HTR-8/SVneo (cell line): Measurements from ENCODE around the gene C19orf38.
A peak's percentile ranks its signal among the peaks of the same experiment; 100 is the strongest.

Experiments
- DNase-seq: peaks from one replicate; pipeline ENCODE4 v3.0.0; 2011; ENCODE audit warnings: low spot score, mixed read lengths; ENCODE audit not compliant: insufficient read length
- FAIRE-seq: peaks from 2 replicates; lab custom pipeline; 2011; peaks lifted over from hg19 to GRCh38; lab: Jason Lieb, UNC

C19orf38 gene, protein sequence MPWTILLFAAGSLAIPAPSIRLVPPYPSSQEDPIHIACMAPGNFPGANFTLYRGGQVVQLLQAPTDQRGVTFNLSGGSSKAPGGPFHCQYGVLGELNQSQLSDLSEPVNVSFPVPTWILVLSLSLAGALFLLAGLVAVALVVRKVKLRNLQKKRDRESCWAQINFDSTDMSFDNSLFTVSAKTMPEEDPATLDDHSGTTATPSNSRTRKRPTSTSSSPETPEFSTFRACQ

DNA sequence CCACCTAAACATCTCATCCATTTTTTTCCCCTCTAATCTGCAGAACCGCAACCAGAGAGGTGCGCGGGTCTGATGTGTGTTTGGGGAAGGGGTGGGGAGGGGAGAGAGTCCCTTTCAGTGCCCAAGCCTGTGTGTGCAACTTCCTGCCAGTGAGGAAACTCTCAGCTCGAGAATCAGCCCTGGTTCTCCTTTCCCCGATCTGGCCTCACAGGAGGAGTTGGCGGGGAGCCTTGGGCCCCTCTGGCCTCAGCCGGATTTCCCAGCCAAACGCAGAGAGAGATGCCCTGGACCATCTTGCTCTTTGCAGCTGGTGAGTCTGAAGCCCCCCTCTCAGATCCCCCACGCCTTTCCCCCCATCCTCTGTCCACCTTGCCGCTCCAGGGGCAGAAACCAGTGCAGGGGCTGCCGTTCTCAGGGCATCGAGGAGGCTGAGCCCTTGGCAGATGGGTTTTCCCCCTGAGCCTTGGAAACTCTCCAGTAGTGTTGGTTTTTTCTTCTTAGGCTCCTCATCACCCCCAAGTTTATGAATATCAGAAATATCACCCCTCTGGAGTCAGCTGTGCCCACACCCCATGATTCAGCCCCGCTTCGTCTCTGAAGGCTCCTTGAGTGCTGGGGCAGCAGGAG, at the start of gene C19orf38:
Gene C19orf38 (plus strand): TSS at position 186 of the 627 bp plus-strand sequence. CDS start 94 bp downstream, at position 280.
- DNase-seq (no peak), FAIRE-seq (no peak)

DNA sequence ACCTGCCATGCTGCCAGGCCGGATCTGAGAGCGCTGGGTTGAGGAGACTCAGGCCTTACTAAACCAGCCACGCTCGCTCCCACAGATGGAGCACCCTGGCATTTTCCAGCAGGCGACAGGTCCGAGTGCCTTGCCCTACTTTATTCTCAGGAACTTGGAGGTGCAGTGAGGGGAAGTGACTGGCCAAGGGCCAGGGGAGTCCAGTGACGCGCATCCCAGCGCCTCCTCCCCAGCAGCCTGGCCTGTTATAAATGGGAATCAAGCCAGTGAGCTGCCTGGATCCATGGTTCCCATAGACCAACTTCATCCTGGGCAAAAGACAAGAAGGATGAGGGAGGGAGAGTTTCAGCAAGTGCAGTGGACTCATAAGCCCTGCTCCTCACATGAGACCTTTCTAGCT, 47.7 kb upstream of the C19orf38 start:
- FAIRE-seq, result no peak

DNA sequence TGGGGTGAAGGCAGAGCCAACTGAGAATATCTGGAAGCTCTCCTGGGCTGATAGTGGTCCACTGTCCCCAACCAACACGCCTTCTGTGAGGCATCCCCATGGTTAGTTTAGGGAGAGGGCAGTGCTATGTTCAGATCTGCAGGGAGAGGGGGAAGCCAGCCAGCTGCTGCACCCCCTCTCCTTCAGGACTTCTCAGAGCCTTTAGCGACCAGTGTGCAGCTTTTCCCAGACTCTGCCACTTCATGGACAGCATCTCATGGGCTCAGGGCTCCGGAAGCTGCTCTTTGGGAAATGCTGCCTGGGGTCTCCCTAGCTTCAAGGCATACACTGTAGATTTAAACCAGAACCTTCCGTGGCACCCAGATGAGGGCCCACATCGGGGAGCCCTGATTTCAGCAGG, 45.7 kb upstream of the C19orf38 start:
- no peak for FAIRE-seq
- no peak for DNase-seq

More for the DNA sequence above, 47.7 kb upstream of the C19orf38 start:
- no peak for DNase-seq

DNA sequence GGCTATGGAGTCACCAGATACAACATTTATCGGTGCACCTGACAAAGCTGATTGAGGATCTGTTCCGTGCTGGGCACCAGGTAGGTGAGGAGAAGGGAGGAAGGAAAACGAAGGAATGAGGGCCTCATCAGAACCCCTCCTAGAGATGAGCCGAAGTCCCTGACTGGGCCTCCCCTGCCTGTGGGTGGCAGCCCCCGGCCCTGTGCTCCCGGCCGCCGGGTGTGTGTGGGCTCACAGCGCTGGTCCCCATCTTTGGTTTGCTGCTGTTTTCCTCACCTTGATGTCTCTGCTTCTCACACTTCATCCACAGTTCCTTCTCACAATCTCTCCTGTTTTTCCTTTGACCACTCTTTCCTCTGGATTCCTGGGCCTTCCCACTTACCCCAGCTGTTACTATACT, 45.0 kb upstream of the C19orf38 start:
- DNase-seq (no peak), FAIRE-seq (no peak)

DNA sequence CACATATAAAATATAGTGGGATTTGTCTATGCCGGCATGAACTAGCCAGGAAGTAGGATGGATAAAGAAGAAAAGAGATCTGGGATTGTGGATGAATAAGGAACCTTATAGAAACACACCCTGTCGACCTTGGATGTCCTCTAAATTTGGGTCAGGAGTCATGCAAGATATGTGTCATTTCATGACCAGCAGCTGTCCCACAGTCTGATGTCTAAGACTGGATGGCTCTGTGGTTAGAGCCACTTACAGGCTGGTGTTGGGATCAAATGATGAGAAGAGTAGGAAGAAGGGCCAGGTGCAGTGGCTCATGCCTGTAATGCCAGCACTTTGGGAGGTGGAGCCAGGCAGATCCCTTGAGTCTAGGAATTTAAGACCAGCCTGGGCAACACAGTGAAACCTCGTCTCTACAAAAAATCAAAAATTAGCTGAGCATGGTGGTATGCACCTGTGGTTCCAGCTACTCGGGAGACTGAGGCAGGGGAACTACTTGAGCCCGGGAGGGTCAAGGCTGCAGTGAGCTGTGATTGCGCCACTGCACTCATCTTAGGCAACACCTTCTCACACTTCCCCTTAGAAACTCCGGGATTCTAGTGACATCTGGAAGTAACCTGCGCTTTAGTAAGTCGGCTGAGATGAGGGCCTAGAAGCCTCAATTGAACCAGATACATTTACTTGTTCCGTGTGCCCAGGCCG, 43.0 kb upstream of the C19orf38 start:
- no peak for FAIRE-seq
- DNase-seq, result no peak

DNA sequence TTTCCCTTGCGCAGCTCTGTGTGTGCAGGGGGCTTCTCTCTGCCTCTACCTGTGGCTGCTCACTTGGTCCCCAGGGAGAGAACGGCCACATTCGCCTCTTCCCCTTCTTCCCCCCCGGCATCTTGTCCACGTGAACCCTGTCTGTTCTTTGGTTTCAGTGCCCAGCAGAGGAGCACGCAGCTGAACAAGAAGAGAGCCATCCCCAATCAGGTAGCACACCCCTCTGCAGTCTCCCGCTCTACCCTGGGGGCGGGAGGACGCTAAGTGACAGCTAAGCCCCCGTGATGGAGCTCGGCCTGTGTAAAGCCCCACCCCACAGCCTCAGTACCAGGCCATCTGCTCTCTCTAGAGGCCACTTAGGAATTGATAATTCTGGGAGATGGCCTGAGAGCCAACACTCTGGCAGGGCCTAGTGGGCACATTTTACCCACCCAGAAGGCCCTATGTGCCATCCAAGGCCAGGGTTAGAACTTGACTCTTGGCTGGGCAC, 42.4 kb upstream of the C19orf38 start:
- FAIRE-seq (no peak), DNase-seq (no peak)

DNA sequence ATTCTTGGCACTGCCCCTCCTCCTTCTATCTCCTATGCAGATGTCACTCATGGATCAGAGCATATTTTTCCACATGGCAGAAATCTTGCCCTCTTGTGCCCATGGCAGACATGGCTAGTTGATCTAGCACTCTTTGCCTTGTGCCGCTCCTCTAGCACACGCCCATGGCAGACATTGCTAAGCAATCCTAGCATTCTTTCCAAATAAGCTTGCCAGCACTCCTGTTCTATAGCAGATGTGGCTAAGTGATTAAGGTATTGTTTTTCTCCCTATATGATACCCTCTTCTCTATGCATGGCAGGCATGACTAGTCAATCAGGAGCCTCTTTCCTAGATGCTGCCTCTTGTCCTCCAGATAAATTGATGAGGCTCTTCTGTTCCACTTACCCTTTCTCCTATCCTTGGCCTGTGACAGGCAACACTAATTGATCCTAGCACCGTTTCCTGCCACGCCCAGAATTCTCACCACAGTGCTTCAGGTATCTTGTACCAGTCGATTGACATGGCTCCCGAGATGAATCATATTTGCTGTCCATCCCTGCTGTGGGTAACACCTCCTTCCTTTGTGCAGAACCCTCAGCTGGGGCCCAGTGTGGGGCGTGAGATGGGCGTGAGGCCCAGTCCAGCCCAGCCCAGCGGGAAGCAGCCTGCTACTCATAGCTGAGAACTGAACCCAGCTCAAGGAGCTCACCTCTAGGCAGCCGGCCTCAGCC, 39.1 kb upstream of the C19orf38 start:
- FAIRE-seq, result no peak
- no peak for DNase-seq

DNA sequence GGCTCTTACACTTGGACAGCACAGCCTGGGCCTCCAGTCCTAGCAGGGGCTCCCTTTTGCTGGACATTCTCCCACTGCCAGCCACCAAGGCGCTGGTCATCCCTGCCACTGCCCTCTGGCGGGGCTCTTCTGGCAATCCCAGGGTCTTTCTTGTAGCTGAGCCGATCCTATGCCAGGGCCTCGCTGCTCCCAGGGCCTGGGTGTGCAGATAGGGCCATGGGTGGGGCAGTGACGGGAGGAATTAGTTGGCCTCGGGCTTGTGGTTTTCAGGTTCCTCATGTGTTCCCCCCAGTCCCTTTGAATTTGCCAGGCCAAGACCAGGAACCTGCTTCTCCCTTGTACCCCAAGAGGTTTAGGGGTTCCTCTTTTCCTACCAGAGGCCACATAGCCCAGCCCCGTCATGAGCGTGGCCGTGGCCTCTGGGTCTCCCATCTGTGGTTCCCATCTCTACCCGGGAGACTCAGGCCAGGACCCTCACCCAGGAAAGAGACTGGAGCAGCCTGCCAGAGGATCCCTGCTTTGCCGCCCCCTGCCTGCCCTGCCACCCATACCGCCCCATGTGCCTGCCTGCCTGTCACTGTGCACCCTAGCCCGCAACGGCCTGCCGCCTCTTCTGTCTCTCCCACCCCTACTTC, 38.4 kb upstream of the C19orf38 start:
- DNase-seq, result no peak
- FAIRE-seq, result no peak

DNA sequence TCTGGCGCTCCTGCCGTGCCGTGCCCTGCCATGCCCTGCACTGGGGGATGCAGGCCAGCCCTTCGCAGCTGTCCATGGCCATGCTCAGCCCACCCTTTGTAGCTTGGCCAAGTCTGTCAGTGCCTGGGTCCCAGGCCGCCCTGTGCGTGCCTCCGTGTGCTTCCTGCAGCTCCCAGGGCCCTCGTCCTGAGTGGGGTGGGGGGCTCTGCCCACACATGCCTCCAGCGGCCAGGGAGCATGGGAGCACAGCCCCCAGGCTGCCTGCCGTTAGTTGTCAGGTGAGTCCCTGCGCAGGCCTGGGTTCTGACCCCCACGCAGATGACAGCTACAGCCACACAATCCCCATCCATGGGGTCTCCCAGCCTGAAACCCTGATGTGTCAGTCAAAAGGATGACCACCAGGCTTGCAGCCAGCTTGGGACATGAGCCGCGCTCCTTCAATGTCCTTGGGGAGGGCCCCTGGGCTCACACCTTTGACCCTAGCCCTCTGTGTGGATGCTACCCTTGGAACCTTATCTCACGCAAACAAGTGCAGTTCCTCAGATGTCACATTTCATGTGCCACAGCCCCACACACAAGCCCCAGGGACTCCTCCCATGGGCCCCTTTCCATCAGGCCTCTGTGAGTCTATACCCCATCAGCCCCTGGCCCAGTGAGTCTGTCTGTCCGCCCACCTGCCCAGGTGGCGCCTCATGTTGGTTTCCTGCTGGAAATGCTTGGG, 36.7 kb upstream of the C19orf38 start:
- no peak for DNase-seq
- FAIRE-seq, result no peak

DNA sequence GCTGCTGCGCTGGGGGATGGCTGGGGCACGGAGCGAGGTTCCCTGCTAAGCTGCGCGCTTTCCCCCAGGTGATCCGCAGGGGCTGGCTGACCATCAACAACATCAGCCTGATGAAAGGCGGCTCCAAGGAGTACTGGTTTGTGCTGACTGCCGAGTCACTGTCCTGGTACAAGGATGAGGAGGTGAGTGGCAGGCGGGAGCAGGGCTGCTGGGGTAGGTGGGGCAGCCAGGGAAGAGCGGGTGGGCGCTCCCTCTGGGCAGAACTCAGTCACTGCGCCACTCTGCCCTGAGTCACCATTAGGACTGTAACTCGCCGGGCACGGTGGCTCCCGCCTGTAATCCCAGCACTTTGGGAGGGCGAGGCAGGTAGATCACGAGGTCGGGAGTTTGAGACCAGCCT, 36.0 kb upstream of the C19orf38 start:
- FAIRE-seq (no peak), DNase-seq (no peak)

DNA sequence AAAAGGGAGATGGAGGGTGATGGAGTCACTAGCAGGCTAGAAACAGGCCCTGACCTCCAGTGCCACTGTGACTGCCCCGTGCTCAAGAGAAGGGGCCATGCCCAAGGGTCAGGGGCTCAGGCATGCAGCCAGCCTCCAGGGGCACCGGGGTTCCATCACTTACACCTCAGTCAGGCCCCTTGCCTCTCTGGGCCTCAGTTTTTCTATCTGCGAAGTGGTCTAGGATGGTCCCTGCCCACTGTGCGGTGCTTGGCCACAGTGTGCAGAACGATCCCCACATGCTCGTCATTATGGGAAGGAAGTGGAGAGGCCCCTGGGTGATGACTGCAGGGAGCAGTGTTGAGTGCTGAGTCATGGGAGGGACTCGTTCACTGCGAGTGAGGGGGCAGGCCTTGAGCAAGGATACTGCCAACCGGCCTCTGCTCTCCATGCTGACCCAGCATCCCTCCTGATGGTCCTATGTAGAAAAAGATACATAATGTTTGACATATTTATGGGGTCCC, 35.3 kb upstream of the C19orf38 start:
- DNase-seq (peak; percentile 93), FAIRE-seq (peak; percentile 83)

DNA sequence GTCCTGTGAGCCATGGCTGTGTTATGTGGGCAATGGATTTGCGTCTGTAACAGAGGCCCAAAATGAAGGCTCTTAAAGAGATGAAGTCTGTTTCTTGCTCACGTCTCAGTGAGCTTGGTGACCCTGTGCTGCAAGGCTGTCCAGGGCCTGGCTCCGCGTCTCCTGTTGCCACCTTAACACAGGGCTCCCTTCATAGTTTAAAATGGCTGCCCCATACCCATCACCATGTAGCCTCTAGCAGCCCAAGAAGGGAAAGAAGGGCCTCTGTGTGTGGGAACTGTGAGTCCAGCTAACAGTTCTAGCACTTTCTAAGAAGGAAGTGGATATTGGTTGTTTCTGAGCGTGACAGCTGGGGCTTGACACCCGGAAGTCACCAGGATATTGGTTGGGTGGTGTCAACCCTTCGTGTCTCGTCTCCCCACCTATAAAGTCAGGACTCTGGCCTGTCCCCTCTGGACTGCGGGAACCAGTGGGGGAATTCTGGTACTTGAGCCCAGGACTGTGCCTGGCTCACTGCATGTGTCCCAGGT, 33.1 kb upstream of the C19orf38 start:
- no peak for DNase-seq
- FAIRE-seq, result no peak

DNA sequence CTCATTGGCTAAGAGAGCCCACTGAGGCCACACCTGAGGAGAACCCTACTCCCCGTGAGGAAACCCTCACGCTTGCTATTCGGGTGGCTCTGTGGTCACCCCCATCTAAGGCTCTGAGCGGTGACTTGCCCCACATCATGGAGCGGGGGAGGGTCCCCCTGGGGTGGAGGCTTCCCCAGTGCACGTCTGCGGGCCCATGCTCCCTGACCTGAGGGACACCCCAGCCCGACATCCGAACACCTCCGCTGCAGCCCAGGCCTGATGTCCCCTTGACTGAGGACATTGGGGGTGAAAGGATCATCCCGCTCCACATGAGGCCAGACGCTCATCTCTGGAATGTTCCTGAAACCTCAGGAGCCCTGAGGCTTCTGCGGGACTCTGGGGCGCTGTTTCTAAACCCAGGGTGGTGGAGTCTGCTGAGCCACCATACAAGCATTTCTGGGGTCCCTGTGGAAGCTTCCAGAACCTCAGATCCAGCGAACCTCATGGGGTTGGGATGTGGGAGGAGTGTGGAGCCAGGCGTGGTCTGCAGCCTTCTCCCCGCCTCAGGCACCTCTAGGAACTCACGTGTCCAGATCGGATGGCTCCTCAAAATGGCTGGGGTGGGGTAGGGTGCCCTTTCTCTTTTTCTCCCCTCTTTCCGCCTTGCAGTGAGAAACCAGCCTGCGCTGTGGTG, 32.1 kb upstream of the C19orf38 start:
- FAIRE-seq (no peak), DNase-seq (no peak)

DNA sequence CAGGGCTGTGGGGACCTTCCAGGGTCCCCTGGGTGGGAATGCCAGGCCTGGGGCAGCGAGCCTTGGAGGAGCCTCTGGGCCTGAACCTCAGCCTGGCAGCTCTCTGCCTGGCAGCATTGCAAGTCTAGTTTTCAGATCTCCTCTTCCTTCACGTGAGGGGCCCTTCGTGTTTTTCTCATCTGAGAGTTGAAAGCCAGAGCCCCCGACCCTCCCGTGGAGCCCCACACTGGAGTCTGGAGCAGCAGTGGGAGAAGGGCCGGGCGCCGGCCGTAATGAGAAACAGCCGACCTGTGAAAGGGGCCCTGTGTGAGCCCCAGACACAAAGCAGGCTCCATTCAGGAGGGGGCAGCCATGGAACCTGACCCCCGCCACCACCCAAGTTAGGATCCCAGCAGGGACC, 31.5 kb upstream of the C19orf38 start:
- DNase-seq, result no peak
- FAIRE-seq, result no peak

DNA sequence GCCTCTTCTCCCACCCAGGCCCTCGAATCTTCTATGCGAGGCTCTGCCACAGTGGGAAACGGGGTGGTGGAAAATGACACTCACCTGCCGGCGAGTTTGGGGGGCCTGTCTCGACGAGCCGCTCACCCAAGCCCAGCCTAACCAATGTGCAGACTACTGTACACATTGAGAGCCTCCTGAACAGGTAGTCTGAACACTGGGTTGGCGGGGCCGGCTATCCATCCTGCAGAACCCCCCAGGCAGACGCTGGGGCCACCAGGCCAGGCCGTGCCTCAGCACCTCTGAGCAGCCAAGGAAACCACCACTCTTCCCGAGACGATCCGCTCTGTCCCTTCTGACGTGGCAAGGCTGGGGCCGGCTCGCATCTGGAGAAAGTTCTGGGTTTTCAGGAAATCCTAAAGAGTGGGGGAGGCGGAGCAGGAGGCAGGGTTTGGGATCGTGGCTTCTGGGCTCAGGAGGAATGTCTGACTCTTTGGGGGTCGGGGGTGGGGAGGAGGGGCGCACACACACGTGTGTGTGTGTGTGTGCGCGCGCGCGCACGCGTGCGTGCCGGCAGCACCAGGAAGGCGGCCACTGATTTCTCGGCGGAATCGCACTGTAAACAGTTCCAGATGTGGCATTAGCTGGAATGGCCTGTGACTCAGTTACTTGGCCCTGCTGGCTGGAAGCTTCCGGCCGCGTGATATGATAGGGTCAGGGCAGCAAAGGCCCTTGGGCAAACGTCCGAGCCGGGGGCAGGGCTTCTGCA, 30.8 kb upstream of the C19orf38 start:
- no peak for DNase-seq
- peak; percentile 23 for FAIRE-seq

DNA sequence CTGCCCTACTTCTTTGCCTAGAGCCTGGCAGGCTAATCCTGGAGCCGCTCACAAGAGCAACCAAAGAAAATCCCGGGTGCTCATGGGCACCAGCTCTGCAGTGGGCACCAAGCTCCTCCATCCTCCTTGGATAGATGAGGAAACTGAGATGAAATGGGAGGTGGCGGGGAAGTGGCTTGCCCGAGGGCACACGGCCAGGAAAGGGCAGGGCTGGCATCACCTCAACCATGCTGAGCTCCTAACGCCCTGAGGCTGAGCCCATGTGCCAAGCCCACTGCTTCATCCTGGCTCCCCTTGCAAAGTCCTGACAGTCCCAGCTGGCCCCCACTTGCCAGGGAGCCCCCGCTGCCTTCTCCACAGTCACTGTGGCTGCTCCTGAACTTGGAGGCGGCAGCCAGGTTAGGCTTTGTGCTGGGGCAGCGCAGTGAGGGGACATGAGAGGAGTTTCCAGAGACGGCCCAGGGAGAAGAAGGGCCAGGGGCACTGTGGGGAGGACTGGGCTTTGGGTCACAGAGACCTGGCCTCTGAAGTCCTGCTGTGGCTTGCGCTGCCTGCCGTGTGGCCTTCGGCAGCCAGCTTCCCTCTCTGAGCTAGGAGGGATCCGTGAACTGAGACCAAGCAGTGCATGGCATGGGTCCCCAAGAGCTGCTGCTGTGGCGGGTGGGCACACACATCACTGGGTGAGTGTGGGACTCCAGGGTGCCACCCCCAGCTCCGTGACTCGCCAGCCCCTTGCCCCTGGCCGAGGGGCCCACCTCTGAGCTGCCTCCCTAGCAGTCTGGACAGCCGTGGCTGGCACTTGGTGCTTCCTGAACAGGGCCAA, 29.7 kb upstream of the C19orf38 start:
- FAIRE-seq (no peak), DNase-seq (no peak)
